Measurements from ENCODE around the gene SERGEF. TPM values are rescaled to one million over a fixed set of nuclear protein-coding genes. Genes with fewer than 3 reads are reported as not detected.

SERGEF gene
- total and polyA plus RNA-seq, 7 donors, result 11.1 to 33.1 (median 26.0) TPM

DNA sequence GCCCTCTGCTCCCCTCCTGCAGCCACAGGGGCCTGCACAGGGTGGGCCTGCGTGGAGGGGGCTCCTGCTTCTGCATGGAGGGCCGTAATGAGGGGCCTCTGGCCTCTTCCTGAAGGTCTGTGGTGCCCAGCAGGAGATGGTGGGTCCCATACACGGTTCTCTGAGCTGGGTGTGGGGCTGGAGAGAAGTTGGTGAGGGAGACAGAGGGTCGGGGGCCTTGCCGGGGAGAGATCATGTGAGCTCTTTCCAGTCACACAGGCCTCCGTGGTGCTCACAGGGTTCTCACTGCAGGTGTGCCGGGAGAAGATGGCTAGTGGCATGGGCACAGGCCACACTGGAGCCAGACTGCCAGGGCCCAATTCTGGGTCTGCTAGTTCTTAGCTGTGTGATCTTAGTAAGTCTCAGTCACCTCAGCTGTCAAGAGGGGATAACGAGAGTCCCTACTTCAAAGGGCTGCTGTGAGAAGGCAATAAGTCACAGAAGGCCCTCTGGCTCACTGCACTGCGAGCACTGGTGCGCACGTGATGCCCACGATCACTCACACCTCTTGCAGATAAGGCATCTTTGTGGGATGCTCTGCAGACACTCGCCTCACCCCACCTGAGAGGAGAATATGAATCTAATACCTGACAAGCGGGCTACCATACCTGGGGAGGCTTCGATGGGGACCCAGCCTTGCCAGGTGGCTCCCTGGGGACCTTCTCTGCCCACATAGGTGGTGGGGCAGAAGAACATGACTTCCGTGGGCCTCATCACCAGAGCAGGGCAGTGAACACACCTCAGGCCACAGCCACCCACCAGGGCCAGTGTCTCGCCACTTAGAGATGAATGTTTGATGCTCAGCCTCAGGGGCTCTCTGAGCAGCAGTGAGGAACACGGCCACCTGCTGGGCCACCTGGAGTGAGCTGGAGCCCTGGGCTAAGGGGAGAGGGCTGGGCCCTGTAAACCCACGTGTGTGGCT lies 263.8 kb downstream of the SERGEF start:
- TF ChIP-seq, protein P1, sequence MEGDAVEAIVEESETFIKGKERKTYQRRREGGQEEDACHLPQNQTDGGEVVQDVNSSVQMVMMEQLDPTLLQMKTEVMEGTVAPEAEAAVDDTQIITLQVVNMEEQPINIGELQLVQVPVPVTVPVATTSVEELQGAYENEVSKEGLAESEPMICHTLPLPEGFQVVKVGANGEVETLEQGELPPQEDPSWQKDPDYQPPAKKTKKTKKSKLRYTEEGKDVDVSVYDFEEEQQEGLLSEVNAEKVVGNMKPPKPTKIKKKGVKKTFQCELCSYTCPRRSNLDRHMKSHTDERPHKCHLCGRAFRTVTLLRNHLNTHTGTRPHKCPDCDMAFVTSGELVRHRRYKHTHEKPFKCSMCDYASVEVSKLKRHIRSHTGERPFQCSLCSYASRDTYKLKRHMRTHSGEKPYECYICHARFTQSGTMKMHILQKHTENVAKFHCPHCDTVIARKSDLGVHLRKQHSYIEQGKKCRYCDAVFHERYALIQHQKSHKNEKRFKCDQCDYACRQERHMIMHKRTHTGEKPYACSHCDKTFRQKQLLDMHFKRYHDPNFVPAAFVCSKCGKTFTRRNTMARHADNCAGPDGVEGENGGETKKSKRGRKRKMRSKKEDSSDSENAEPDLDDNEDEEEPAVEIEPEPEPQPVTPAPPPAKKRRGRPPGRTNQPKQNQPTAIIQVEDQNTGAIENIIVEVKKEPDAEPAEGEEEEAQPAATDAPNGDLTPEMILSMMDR (IDR thresholded peaks at IDR 0.05), result no peak
- Histone ChIP-seq H3K27ac (peak overlapping the region; percentile 66), H3K4me3 (no peak overlapping the region), H3K36me3 (ENCODE audit: insufficient read depth in 1 of 2, low read depth in 1 of 2) (no peaks in the 10 kb centered on the region), H3K27me3 (ENCODE audit: insufficient read depth in 3 of 3, low read length in 2 of 3) (no peaks in the 10 kb centered on the region), H3K4me1 (peaks cover 40% of the 10 kb centered on the region), H3K9me3 (no peaks in the 10 kb centered on the region)
- intact Hi-C loops (cut with DNase I), result no loop called here
- 85 to 89% (median 86%) methylated on average over 19 of the region's 19 CpGs for WGBS, 3 donors
- DNase-seq (peak in 1 of 2 donors; percentile 50), ATAC-seq (no peak)

DNA sequence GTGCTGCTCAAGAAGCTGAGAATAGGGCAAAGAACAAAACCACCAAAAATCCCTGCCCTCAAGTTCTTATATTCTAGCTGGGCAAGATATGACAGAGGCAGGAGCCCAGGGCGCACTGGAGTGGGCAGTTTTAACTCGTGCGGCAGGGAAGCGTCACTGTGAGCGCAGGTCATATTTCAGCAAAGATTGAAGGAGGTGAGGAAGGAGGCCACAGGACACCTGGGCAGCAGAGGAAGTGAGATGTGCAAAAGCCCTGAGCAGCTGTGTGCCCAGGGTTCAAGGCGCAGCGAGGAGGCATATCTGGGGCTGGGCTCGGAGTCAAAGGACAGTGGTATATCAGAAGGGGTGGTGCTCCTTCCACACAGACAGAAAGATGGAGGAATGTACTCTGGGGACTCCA lies 264.8 kb downstream of the SERGEF start:
- Histone ChIP-seq H3K36me3 (ENCODE audit: insufficient read depth in 1 of 2, low read depth in 1 of 2) (no peaks in the 10 kb centered on the region), H3K4me1 (peaks cover 37% of the 10 kb centered on the region), H3K27ac (no peak overlapping the region), H3K27me3 (ENCODE audit: insufficient read depth in 3 of 3, low read length in 2 of 3) (no peaks in the 10 kb centered on the region), H3K4me3 (no peak overlapping the region), H3K9me3 (no peaks in the 10 kb centered on the region)
- ATAC-seq (no peak), DNase-seq (peak in 1 of 2 donors; percentile 21)
- WGBS, 3 donors, result 83 to 94% (median 86%) methylated on average over 8 of the region's 8 CpGs
- TF ChIP-seq, protein P1 (IDR thresholded peaks at IDR 0.05), result no peak
- intact Hi-C loops (cut with DNase I), result no loop called here

DNA sequence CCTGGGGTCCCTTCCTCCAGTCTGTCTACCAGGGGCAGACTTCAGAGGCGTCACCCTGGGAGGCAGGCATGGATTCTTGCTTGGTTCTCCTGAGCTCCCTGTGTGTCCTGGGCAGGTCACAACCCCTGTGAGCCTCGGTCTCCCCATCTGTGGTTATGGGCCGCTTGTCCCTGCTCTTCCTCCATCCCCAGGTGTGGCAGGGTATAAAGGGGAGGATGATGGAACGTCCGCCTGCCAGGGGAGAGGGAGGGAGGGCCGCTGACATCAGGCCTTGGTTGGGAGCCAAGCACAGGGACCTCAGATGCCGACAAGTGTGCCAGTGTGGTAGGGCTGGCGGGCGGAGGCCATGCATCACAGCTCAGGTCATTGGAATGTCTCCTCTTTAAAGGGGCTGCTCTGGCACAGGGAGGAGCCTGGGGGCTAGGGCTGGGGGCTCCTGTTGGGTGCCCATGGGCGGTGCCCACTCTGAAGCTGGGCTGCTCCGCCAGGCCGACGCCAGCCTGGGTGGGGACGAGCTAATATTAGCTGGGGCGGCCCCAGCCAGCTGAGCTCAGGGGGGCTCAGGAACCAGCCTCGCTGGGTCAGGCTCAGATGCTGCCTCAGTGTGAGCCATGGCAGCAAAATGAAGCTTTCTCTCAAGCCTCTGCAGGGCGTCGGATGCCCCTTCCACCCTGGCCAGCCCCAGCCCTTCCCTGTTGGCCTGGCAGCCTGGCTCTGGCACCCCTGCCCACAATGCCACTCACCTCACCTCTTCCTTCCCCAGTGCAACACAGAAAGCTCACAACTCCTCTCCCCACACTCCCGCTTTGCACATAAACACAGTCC lies 265.5 kb downstream of the SERGEF start:
- no peaks in the 10 kb centered on the region for H3K9me3 ChIP-seq
- H3K27ac ChIP-seq, result no peak overlapping the region
- ATAC-seq (no peak), DNase-seq (peak in 1 of 2 donors; percentile 24)
- WGBS, 3 donors, result 76 to 79% (median 77%) methylated on average over 15 to 19 of the region's 19 CpGs
- no peaks in the 10 kb centered on the region for H3K27me3 ChIP-seq (ENCODE audit: insufficient read depth in 3 of 3, low read length in 2 of 3)
- no peak overlapping the region for H3K4me3 ChIP-seq
- peaks cover 30% of the 10 kb centered on the region for H3K4me1 ChIP-seq
- TF ChIP-seq, protein P1 (IDR thresholded peaks at IDR 0.05), result no peak
- no peaks in the 10 kb centered on the region for H3K36me3 ChIP-seq (ENCODE audit: insufficient read depth in 1 of 2, low read depth in 1 of 2)
- intact Hi-C loops (cut with DNase I), result no loop called here

GRCh38 chr11:17746096-17746495 lies 266.8 kb downstream of the SERGEF start:
- ATAC-seq (no peak), DNase-seq (peak in 1 of 2 donors; percentile 22)

More at GRCh38 chr11:17746096-17746495, 266.8 kb downstream of the SERGEF start:
- H3K4me1 ChIP-seq, result peaks cover 22% of the 10 kb centered on the region
- WGBS, 3 donors, result 83 to 84% (median 84%) methylated on average over 11 of the region's 11 CpGs
- intact Hi-C loops (cut with DNase I), result no loop called here
- TF ChIP-seq, protein P1 (IDR thresholded peaks at IDR 0.05), result no peak
- H3K9me3 ChIP-seq, result no peaks in the 10 kb centered on the region
- H3K36me3 ChIP-seq (ENCODE audit: insufficient read depth in 1 of 2, low read depth in 1 of 2), result no peaks in the 10 kb centered on the region
- no peaks in the 10 kb centered on the region for H3K27me3 ChIP-seq (ENCODE audit: insufficient read depth in 3 of 3, low read length in 2 of 3)
- H3K27ac ChIP-seq, result no peak overlapping the region
- H3K4me3 ChIP-seq, result no peak overlapping the region
